ENCODE data around the gene SMAD5. TPM values are rescaled to one million over a fixed set of nuclear protein-coding genes. Genes with fewer than 3 reads are reported as not detected.

The SMAD5 gene
- total and polyA plus RNA-seq, 8 donors = 4.3 to 46.1 (median 20.7) TPM

GRCh38 chr5:136195971-136196820, 63.6 kb downstream of the SMAD5 start:
- no peak overlapping the region for H3K4me3 ChIP-seq
- H3K9me3 ChIP-seq = no peaks in the 10 kb centered on the region
- ATAC-seq (peak in 2 of 4 donors; percentile 7 to 38), FAIRE-seq (no peak), DNase-seq (no peak)
- H3K27me3 ChIP-seq = no peaks in the 10 kb centered on the region
- peaks cover 0 to 7% (median 7%) of the 10 kb centered on the region in 3 donors for H3K4me1 ChIP-seq
- H3K36me3 ChIP-seq = no peaks in the 10 kb centered on the region
- intact Hi-C loops (cut with DNase I) = no loop called here
- H3K27ac ChIP-seq = no peak overlapping the region
- 56 to 57% methylated on average over 12 of the region's 12 CpGs for WGBS, 2 donors
- TF ChIP-seq CTCF (IDR thresholded peaks at IDR 0.05) = no peak

DNA sequence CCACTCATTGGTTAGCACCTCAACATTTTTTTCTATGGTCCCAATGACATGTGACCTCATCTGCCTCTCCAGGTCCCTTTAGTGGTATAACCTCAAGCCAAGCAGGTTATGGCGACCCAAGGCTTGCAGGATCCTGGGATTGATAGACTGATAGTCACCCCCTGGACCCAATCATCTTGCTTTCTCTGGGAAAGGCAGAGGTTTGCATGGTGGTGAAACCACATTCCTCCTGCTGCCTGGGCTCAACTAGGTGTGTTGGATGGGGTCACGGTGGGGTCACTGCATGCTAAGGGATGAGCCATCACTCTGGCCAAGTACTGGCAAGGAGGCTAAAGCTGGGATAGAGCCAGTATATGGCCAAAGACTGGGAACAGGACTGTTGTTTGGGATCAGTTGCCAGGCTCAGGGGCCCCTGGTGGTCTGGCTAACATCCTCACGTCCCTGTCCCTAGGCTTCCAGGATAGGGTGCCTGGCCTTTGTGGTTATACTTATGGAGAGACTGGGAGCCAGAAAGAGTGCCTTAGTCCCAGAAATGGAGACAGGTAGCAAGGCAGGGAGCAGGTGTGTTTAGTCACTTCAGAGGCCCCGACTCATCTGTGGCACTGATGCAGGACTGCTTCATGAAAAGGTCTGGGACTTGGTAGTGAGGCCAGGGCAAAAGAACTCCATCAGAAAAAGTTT, 65.0 kb downstream of the SMAD5 start:
- Histone ChIP-seq H3K4me3 (no peak overlapping the region), H3K36me3 (no peaks in the 10 kb centered on the region), H3K9me3 (no peaks in the 10 kb centered on the region), H3K4me1 (peaks cover 0 to 2% (median 0%) of the 10 kb centered on the region in 3 donors), H3K27ac (no peak overlapping the region), H3K27me3 (no peaks in the 10 kb centered on the region)
- TF ChIP-seq CTCF (IDR thresholded peaks at IDR 0.05) = no peak
- no peak for ATAC-seq
- no peak for FAIRE-seq
- no peak for DNase-seq
- intact Hi-C loops (cut with DNase I) = no loop called here
- WGBS, 2 donors = 84 to 89% methylated on average over 4 of the region's 4 CpGs

- no peak overlapping the region for H3K27ac ChIP-seq
- no peak for TF ChIP-seq CTCF (IDR thresholded peaks at IDR 0.05)
- 68 to 72% methylated on average over 5 of the region's 5 CpGs for WGBS, 2 donors
- ATAC-seq (no peak), FAIRE-seq (no peak), DNase-seq (no peak)
- H3K27me3 ChIP-seq = no peaks in the 10 kb centered on the region
- intact Hi-C loops (cut with DNase I) = no loop called here
- H3K9me3 ChIP-seq = no peaks in the 10 kb centered on the region
- H3K36me3 ChIP-seq = no peaks in the 10 kb centered on the region
- no peaks in the 10 kb centered on the region for H3K4me1 ChIP-seq
- no peak overlapping the region for H3K4me3 ChIP-seq
Measured at GRCh38 chr5:136198453-136198852, 65.8 kb downstream of the SMAD5 start.

- H3K9me3 ChIP-seq = no peaks in the 10 kb centered on the region
- H3K4me3 ChIP-seq = no peak overlapping the region
- FAIRE-seq (no peak), ATAC-seq (no peak), DNase-seq (no peak)
- TF ChIP-seq CTCF (IDR thresholded peaks at IDR 0.05) = no peak
- no peak overlapping the region for H3K27ac ChIP-seq
- no peaks in the 10 kb centered on the region for H3K4me1 ChIP-seq
- intact Hi-C loops (cut with DNase I) = no loop called here
- no peaks in the 10 kb centered on the region for H3K27me3 ChIP-seq
- H3K36me3 ChIP-seq = no peaks in the 10 kb centered on the region
- WGBS, 2 donors = 82 to 87% methylated on average over 7 of the region's 7 CpGs
Measured at GRCh38 chr5:136199408-136199807, 66.8 kb downstream of the SMAD5 start.

Measured in pancreas (tissue), 10 donors.